ENCODE results near the gene SUCLA2.

Gene SUCLA2

DNA sequence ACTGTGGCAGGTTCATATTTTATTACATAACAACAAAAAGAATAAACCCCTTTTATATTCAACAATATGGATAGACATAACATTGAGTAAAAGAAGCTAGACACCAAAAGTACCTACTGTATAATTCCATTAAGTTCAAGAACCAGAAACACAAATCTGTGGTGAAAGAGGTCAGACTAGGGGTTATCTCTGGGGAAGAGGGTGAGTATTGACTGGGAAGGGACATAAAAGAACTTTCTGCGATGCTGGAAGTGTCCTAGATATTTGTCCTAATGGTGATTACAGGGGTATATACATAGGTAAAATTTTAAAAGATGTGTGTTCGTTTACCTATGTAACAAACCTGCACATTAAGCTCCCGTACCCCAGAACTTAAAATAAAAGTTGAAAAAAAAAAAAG is 103.0 kb downstream of the SUCLA2 start:
- H2AFZ ChIP-seq (ENCODE audit: low read depth, low read length, severe bottlenecking) = no peak overlapping the region
- no peak overlapping the region for H3K4me3 ChIP-seq (ENCODE audit: insufficient read depth, low read length, poor library complexity, severe bottlenecking)
- no peak overlapping the region for H3K27ac ChIP-seq (ENCODE audit: low read depth, low read length)
- H3K9me2 ChIP-seq (replicated peaks; ENCODE audit: insufficient read depth, low read length) = no peaks in the 10 kb centered on the region
- no peaks in the 10 kb centered on the region for H3F3A ChIP-seq (ENCODE audit: insufficient read depth)
- no peaks in the 10 kb centered on the region for H3K9me3 ChIP-seq (ENCODE audit: insufficient read depth, low read length)
- no peaks in the 10 kb centered on the region for H4K20me1 ChIP-seq (ENCODE audit: low read depth, low read length)
- H3K79me2 ChIP-seq (ENCODE audit: insufficient read depth, low read length) = no peaks in the 10 kb centered on the region
- TF ChIP-seq EZH2phosphoT487 (conservative IDR thresholded peaks at IDR 0.05; ENCODE audit: low read length) = no peak
- no peak overlapping the region for H3K4me2 ChIP-seq (ENCODE audit: low read depth, low read length, poor library complexity, severe bottlenecking)
- no peaks in the 10 kb centered on the region for H3K27me3 ChIP-seq (ENCODE audit: low read length)
- H3K9ac ChIP-seq (ENCODE audit: low read length) = no peak overlapping the region
- no peaks in the 10 kb centered on the region for H3K36me3 ChIP-seq (ENCODE audit: low read length)

- TF ChIP-seq EZH2phosphoT487 (conservative IDR thresholded peaks at IDR 0.05; ENCODE audit: low read length) = no peak
- TF ChIP-seq, protein P1, sequence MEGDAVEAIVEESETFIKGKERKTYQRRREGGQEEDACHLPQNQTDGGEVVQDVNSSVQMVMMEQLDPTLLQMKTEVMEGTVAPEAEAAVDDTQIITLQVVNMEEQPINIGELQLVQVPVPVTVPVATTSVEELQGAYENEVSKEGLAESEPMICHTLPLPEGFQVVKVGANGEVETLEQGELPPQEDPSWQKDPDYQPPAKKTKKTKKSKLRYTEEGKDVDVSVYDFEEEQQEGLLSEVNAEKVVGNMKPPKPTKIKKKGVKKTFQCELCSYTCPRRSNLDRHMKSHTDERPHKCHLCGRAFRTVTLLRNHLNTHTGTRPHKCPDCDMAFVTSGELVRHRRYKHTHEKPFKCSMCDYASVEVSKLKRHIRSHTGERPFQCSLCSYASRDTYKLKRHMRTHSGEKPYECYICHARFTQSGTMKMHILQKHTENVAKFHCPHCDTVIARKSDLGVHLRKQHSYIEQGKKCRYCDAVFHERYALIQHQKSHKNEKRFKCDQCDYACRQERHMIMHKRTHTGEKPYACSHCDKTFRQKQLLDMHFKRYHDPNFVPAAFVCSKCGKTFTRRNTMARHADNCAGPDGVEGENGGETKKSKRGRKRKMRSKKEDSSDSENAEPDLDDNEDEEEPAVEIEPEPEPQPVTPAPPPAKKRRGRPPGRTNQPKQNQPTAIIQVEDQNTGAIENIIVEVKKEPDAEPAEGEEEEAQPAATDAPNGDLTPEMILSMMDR (IDR thresholded peaks at IDR 0.05; ENCODE audit: insufficient read depth, low read length, poor library complexity, severe bottlenecking) = no peak
- H3K9ac ChIP-seq (ENCODE audit: low read length) = no peak overlapping the region
- no peak overlapping the region for H2AFZ ChIP-seq (ENCODE audit: low read depth, low read length, severe bottlenecking)
- no peaks in the 10 kb centered on the region for H3K79me2 ChIP-seq (ENCODE audit: insufficient read depth, low read length)
- no peaks in the 10 kb centered on the region for H3K27me3 ChIP-seq (ENCODE audit: low read length)
- H3K9me2 ChIP-seq (replicated peaks; ENCODE audit: insufficient read depth, low read length) = no peaks in the 10 kb centered on the region
- no peaks in the 10 kb centered on the region for H3F3A ChIP-seq (ENCODE audit: insufficient read depth)
- no peak overlapping the region for H3K4me2 ChIP-seq (ENCODE audit: low read depth, low read length, poor library complexity, severe bottlenecking)
- H3K27ac ChIP-seq (ENCODE audit: low read depth, low read length) = no peak overlapping the region
- no peaks in the 10 kb centered on the region for H4K20me1 ChIP-seq (ENCODE audit: low read depth, low read length)
- no peaks in the 10 kb centered on the region for H3K9me3 ChIP-seq (ENCODE audit: insufficient read depth, low read length)
- no peak overlapping the region for H3K4me3 ChIP-seq (ENCODE audit: insufficient read depth, low read length, poor library complexity, severe bottlenecking)
- no peaks in the 10 kb centered on the region for H3K36me3 ChIP-seq (ENCODE audit: low read length)
Observed at GRCh38 chr13:47897411-47898050, 103.5 kb downstream of the SUCLA2 start.

GRCh38 chr13:47896546-47896945 is 104.5 kb downstream of the SUCLA2 start:
- no peaks in the 10 kb centered on the region for H4K20me1 ChIP-seq (ENCODE audit: low read depth, low read length)
- no peaks in the 10 kb centered on the region for H3K36me3 ChIP-seq (ENCODE audit: low read length)
- H3K9ac ChIP-seq (ENCODE audit: low read length) = no peak overlapping the region
- no peak overlapping the region for H3K27ac ChIP-seq (ENCODE audit: low read depth, low read length)
- H3K4me3 ChIP-seq (ENCODE audit: insufficient read depth, low read length, poor library complexity, severe bottlenecking) = no peak overlapping the region
- H3K9me2 ChIP-seq (replicated peaks; ENCODE audit: insufficient read depth, low read length) = no peaks in the 10 kb centered on the region
- no peaks in the 10 kb centered on the region for H3K27me3 ChIP-seq (ENCODE audit: low read length)
- no peak for TF ChIP-seq EZH2phosphoT487 (conservative IDR thresholded peaks at IDR 0.05; ENCODE audit: low read length)
- TF ChIP-seq, protein P1 (IDR thresholded peaks at IDR 0.05; ENCODE audit: insufficient read depth, low read length, poor library complexity, severe bottlenecking) = no peak
- H3F3A ChIP-seq (ENCODE audit: insufficient read depth) = no peaks in the 10 kb centered on the region
- H2AFZ ChIP-seq (ENCODE audit: low read depth, low read length, severe bottlenecking) = no peak overlapping the region
- no peaks in the 10 kb centered on the region for H3K9me3 ChIP-seq (ENCODE audit: insufficient read depth, low read length)
- H3K79me2 ChIP-seq (ENCODE audit: insufficient read depth, low read length) = no peaks in the 10 kb centered on the region
- H3K4me2 ChIP-seq (ENCODE audit: low read depth, low read length, poor library complexity, severe bottlenecking) = no peak overlapping the region

DNA sequence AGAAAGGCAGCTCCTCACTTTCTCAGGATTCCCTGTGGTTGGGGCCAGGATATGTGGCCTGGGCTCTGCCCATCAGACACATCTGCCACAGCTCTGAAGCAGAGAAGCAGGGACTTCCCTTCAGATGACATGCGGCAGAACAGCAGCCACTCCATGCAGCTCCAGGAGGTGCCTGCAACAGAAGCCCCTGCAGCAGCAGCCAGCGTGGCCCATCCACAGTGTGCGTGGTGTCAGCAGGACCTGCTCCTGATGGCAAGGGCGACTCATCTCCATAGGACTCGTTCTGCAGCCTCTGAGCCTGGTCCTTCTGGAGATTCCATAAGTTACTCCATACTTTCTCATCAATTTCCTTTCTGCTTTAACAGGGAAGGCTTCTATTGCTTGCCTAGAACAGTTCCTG is 105.0 kb downstream of the SUCLA2 start:
- no peaks in the 10 kb centered on the region for H3K9me2 ChIP-seq (replicated peaks; ENCODE audit: insufficient read depth, low read length)
- H3K9ac ChIP-seq (ENCODE audit: low read length) = no peak overlapping the region
- no peaks in the 10 kb centered on the region for H3K9me3 ChIP-seq (ENCODE audit: insufficient read depth, low read length)
- H3F3A ChIP-seq (ENCODE audit: insufficient read depth) = no peaks in the 10 kb centered on the region
- no peak overlapping the region for H2AFZ ChIP-seq (ENCODE audit: low read depth, low read length, severe bottlenecking)
- H4K20me1 ChIP-seq (ENCODE audit: low read depth, low read length) = no peaks in the 10 kb centered on the region
- no peak for TF ChIP-seq EZH2phosphoT487 (conservative IDR thresholded peaks at IDR 0.05; ENCODE audit: low read length)
- TF ChIP-seq, protein P1 (IDR thresholded peaks at IDR 0.05; ENCODE audit: insufficient read depth, low read length, poor library complexity, severe bottlenecking) = no peak
- no peak overlapping the region for H3K4me3 ChIP-seq (ENCODE audit: insufficient read depth, low read length, poor library complexity, severe bottlenecking)
- no peak overlapping the region for H3K27ac ChIP-seq (ENCODE audit: low read depth, low read length)
- H3K79me2 ChIP-seq (ENCODE audit: insufficient read depth, low read length) = no peaks in the 10 kb centered on the region
- no peak overlapping the region for H3K4me2 ChIP-seq (ENCODE audit: low read depth, low read length, poor library complexity, severe bottlenecking)
- H3K36me3 ChIP-seq (ENCODE audit: low read length) = no peaks in the 10 kb centered on the region
- no peaks in the 10 kb centered on the region for H3K27me3 ChIP-seq (ENCODE audit: low read length)
